NCI-H446 treated with DMSO at 0.1 percent for 48 hours (cell line): ENCODE measurements around the gene UXT.
"Not testable (repeated sequence)": the region's sequence is repeated elsewhere in the genome, so short reads cannot be mapped to it uniquely, and the experiment has no call there.

Experiments used
- DNase-seq: peaks from one replicate; lab custom pipeline; 2025; lab: John Stamatoyannopoulos, UW

Gene UXT

GRCh38 chrX:47614618-47615017 lies 44.4 kb downstream of the UXT start:
- no peak for DNase-seq

- no peak for DNase-seq
Observed at GRCh38 chrX:47613082-47613481, 45.9 kb downstream of the UXT start.

GRCh38 chrX:47612418-47612817 lies 46.6 kb downstream of the UXT start:
- no peak for DNase-seq

- no peak for DNase-seq
Observed at GRCh38 chrX:47611926-47612325, 47.1 kb downstream of the UXT start.

GRCh38 chrX:47611489-47611888 lies 47.5 kb downstream of the UXT start:
- no peak for DNase-seq

GRCh38 chrX:47610511-47610910 lies 48.5 kb downstream of the UXT start:
- no peak for DNase-seq

- DNase-seq, result no peak
Observed at GRCh38 chrX:47608130-47608810, 50.7 kb downstream of the UXT start.

GRCh38 chrX:47607091-47607490 lies 51.9 kb downstream of the UXT start:
- no peak for DNase-seq

GRCh38 chrX:47605024-47605423 lies 54.0 kb downstream of the UXT start:
- DNase-seq, result no peak

- not testable (repeated sequence) for DNase-seq
Observed at GRCh38 chrX:47603125-47603524, 55.9 kb downstream of the UXT start.
